ENCODE results near the gene EXOSC10.

Gene EXOSC10

DNA sequence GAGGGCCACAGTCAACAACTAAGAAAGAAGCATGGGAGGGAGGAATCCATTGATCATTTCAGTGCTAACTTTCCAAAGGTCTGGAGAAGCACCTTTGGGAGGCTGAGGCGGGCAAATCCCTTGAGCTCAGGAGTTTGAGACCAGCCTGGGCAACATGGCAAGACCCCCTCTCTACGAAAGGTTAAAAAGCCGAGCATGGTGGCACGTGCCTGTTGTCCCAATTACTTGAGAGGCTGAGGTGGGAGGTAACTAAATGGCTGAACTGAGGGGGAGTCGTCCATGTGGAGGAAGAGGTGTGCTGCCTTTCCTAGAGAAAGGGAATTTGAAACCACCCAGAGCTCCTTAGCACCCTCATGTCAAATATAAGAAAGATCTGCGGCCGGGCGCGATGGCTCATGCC, 68.8 kb downstream of the EXOSC10 start:
- no CpG with 5 or more reads among the region's 9 CpGs for WGBS (ENCODE audit: extremely low coverage, insufficient coverage, low lambda C conversion rate)
- Histone ChIP-seq H3K4ac (ENCODE audit: low read depth, low read length) (no peak overlapping the region), H3K4me2 (ENCODE audit: low read length) (no peak overlapping the region), H3K79me2 (ENCODE audit: control insufficient read depth, insufficient read depth, low read length) (no peaks in the 10 kb centered on the region), H3K36me3 (ENCODE audit: control insufficient read depth, insufficient read depth, low read length) (peaks cover 13% of the 10 kb centered on the region), H4K5ac (ENCODE audit: low read length) (no peak overlapping the region), H3K56ac (ENCODE audit: low read length) (no peak overlapping the region), H3K23ac (ENCODE audit: low read length) (no peak overlapping the region), H3K4me1 (ENCODE audit: control insufficient read depth, low read depth, low read length) (no peaks in the 10 kb centered on the region), H4K8ac (ENCODE audit: low read depth, low read length) (no peak overlapping the region), H2BK15ac (replicated peaks; ENCODE audit: low read depth) (no peak overlapping the region), H2BK5ac (ENCODE audit: low read length) (no peak overlapping the region), H2BK120ac (ENCODE audit: low read depth, low read length) (no peak overlapping the region), H3K27me3 (ENCODE audit: insufficient read depth, low read length, poor library complexity) (no peaks in the 10 kb centered on the region), H3K18ac (ENCODE audit: low read length) (no peak overlapping the region), H3K79me1 (ENCODE audit: low read length) (peaks cover 5% of the 10 kb centered on the region), H3K27ac (ENCODE audit: low read depth, low read length) (no peak overlapping the region), H3K4me3 (ENCODE audit: low read length) (no peak overlapping the region), H2AK5ac (ENCODE audit: low read length) (no peak overlapping the region), H3K9ac (ENCODE audit: low read length) (no peak overlapping the region)
- no peak for DNase-seq

DNA sequence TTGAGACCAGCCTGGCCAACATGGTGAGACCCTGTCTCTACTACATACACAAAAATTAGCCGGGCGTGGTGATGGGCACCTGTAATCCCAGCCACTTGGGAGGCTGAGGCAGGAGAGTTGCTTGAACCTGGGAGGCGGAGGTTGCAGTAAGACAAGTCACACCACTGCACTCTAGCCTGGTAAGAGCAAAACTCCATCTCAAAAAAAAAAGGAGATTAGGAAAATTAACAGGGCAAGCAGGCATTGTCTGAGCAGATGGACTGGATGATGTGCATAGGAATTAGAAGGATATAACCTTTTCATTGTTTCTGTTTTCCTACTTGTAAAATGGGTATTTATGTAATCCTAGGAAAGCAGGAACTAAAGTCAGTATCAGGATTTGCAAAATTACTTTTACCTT, 71.7 kb downstream of the EXOSC10 start:
- Histone ChIP-seq H3K9ac (ENCODE audit: low read length) (no peak overlapping the region), H3K4me2 (ENCODE audit: low read length) (no peak overlapping the region), H2BK5ac (ENCODE audit: low read length) (no peak overlapping the region), H3K79me1 (ENCODE audit: low read length) (peaks cover 5% of the 10 kb centered on the region), H3K4ac (ENCODE audit: low read depth, low read length) (no peak overlapping the region), H3K4me1 (ENCODE audit: control insufficient read depth, low read depth, low read length) (no peaks in the 10 kb centered on the region), H3K79me2 (ENCODE audit: control insufficient read depth, insufficient read depth, low read length) (no peaks in the 10 kb centered on the region), H3K56ac (ENCODE audit: low read length) (no peak overlapping the region), H2BK15ac (replicated peaks; ENCODE audit: low read depth) (no peak overlapping the region), H3K18ac (ENCODE audit: low read length) (no peak overlapping the region), H3K23ac (ENCODE audit: low read length) (no peak overlapping the region), H3K27ac (ENCODE audit: low read depth, low read length) (no peak overlapping the region), H2BK120ac (ENCODE audit: low read depth, low read length) (no peak overlapping the region), H3K4me3 (ENCODE audit: low read length) (no peak overlapping the region), H4K5ac (ENCODE audit: low read length) (no peak overlapping the region), H2AK5ac (ENCODE audit: low read length) (no peak overlapping the region), H3K27me3 (ENCODE audit: insufficient read depth, low read length, poor library complexity) (no peaks in the 10 kb centered on the region), H3K36me3 (ENCODE audit: control insufficient read depth, insufficient read depth, low read length) (peaks cover 15% of the 10 kb centered on the region), H4K8ac (ENCODE audit: low read depth, low read length) (no peak overlapping the region)
- DNase-seq, result no peak
- no CpG with 5 or more reads among the region's 3 CpGs for WGBS (ENCODE audit: extremely low coverage, insufficient coverage, low lambda C conversion rate)

DNA sequence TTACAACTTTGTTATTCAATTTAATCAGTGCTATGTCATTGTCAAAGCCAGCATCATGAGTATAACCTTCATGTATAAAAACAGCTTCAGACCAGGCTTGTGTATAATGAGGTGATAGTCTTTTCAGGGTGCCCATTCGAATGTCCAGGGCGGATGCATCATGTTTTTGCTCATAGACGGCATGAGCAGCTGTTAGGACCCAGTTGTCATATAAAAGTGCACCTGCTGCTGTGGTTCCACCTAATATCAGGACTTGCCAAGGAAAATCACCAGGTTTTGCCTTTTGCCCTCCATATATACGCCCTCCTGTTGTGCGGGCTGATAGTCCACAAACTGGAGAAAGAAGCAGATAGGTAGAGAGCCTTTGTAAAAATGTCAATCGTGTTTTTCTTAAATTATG, 72.4 kb downstream of the EXOSC10 start:
- Histone ChIP-seq H3K27ac (ENCODE audit: low read depth, low read length) (no peak overlapping the region), H3K4me3 (ENCODE audit: low read length) (no peak overlapping the region), H3K79me1 (ENCODE audit: low read length) (peaks cover 5% of the 10 kb centered on the region), H3K4me2 (ENCODE audit: low read length) (no peak overlapping the region), H3K23ac (ENCODE audit: low read length) (no peak overlapping the region), H3K18ac (ENCODE audit: low read length) (no peak overlapping the region), H2BK120ac (ENCODE audit: low read depth, low read length) (no peak overlapping the region), H3K36me3 (ENCODE audit: control insufficient read depth, insufficient read depth, low read length) (peaks cover 15% of the 10 kb centered on the region), H3K27me3 (ENCODE audit: insufficient read depth, low read length, poor library complexity) (no peaks in the 10 kb centered on the region), H4K8ac (ENCODE audit: low read depth, low read length) (no peak overlapping the region), H3K4ac (ENCODE audit: low read depth, low read length) (no peak overlapping the region), H2BK15ac (replicated peaks; ENCODE audit: low read depth) (no peak overlapping the region), H3K79me2 (ENCODE audit: control insufficient read depth, insufficient read depth, low read length) (no peaks in the 10 kb centered on the region), H2AK5ac (ENCODE audit: low read length) (no peak overlapping the region), H3K56ac (ENCODE audit: low read length) (no peak overlapping the region), H4K5ac (ENCODE audit: low read length) (no peak overlapping the region), H3K4me1 (ENCODE audit: control insufficient read depth, low read depth, low read length) (no peaks in the 10 kb centered on the region), H3K9ac (ENCODE audit: low read length) (no peak overlapping the region), H2BK5ac (ENCODE audit: low read length) (no peak overlapping the region)
- no peak for DNase-seq
- whole genome bisulfite sequencing (ENCODE audit: extremely low coverage, insufficient coverage, low lambda C conversion rate), result no CpG with 5 or more reads among the region's 6 CpGs

DNA sequence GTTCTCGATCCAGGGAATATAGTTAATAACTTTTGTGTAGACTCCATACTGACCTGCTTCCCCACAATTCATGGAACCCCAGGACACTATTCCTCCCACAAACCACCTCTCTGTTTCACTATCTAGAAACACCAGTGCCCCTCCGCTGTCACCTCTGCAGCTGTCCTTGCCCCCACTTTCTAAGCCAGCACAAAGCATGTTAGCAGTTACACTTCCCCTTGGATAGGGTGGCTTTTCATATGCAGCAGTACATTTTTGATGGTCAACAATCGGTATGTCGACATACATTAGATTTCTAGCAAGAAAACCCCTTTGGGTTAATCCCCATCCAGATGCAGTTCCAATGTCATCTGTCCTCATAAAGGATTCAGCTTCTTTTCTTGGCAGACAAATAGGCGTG, 72.8 kb downstream of the EXOSC10 start:
- Histone ChIP-seq H3K79me2 (ENCODE audit: control insufficient read depth, insufficient read depth, low read length) (no peaks in the 10 kb centered on the region), H2BK5ac (ENCODE audit: low read length) (no peak overlapping the region), H3K27ac (ENCODE audit: low read depth, low read length) (no peak overlapping the region), H3K4me2 (ENCODE audit: low read length) (no peak overlapping the region), H4K5ac (ENCODE audit: low read length) (no peak overlapping the region), H3K18ac (ENCODE audit: low read length) (no peak overlapping the region), H3K4ac (ENCODE audit: low read depth, low read length) (no peak overlapping the region), H3K23ac (ENCODE audit: low read length) (no peak overlapping the region), H3K27me3 (ENCODE audit: insufficient read depth, low read length, poor library complexity) (no peaks in the 10 kb centered on the region), H3K4me3 (ENCODE audit: low read length) (no peak overlapping the region), H2BK120ac (ENCODE audit: low read depth, low read length) (no peak overlapping the region), H2AK5ac (ENCODE audit: low read length) (no peak overlapping the region), H3K4me1 (ENCODE audit: control insufficient read depth, low read depth, low read length) (no peaks in the 10 kb centered on the region), H3K9ac (ENCODE audit: low read length) (no peak overlapping the region), H3K36me3 (ENCODE audit: control insufficient read depth, insufficient read depth, low read length) (peaks cover 18% of the 10 kb centered on the region), H4K8ac (ENCODE audit: low read depth, low read length) (no peak overlapping the region), H3K56ac (ENCODE audit: low read length) (no peak overlapping the region), H2BK15ac (replicated peaks; ENCODE audit: low read depth) (no peak overlapping the region), H3K79me1 (ENCODE audit: low read length) (peaks cover 5% of the 10 kb centered on the region)
- DNase-seq, result no peak
- WGBS (ENCODE audit: extremely low coverage, insufficient coverage, low lambda C conversion rate), result no CpG with 5 or more reads among the region's 5 CpGs

DNA sequence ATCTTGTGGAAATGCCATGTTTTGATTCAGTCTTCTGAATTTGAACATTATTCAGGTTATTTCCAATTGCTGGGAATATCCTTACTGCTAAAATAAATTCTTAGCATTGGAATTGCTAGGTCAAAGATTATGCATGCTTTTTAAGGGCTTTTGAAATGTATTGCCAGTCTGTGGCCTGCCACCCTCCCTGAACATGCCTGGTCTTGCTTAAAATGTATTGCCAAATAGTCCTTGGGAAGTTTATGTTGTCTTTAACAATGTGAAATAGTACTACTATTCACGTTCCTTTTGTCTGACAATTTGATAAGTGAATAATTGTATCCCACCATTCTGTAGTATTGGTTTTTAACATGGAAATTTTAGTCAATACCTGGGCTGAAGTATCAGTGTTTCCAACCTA, 73.6 kb downstream of the EXOSC10 start:
- H3K27ac ChIP-seq (ENCODE audit: low read depth, low read length), result no peak overlapping the region
- H2AK5ac ChIP-seq (ENCODE audit: low read length), result no peak overlapping the region
- H4K5ac ChIP-seq (ENCODE audit: low read length), result no peak overlapping the region
- no peak overlapping the region for H2BK5ac ChIP-seq (ENCODE audit: low read length)
- H2BK15ac ChIP-seq (replicated peaks; ENCODE audit: low read depth), result no peak overlapping the region
- H3K4me1 ChIP-seq (ENCODE audit: control insufficient read depth, low read depth, low read length), result no peaks in the 10 kb centered on the region
- H3K79me2 ChIP-seq (ENCODE audit: control insufficient read depth, insufficient read depth, low read length), result no peaks in the 10 kb centered on the region
- H4K8ac ChIP-seq (ENCODE audit: low read depth, low read length), result no peak overlapping the region
- peaks cover 5% of the 10 kb centered on the region for H3K79me1 ChIP-seq (ENCODE audit: low read length)
- DNase-seq, result no peak
- H2BK120ac ChIP-seq (ENCODE audit: low read depth, low read length), result no peak overlapping the region
- H3K4me3 ChIP-seq (ENCODE audit: low read length), result no peak overlapping the region
- H3K4me2 ChIP-seq (ENCODE audit: low read length), result no peak overlapping the region
- H3K9ac ChIP-seq (ENCODE audit: low read length), result no peak overlapping the region
- no peaks in the 10 kb centered on the region for H3K27me3 ChIP-seq (ENCODE audit: insufficient read depth, low read length, poor library complexity)
- no peak overlapping the region for H3K4ac ChIP-seq (ENCODE audit: low read depth, low read length)
- H3K56ac ChIP-seq (ENCODE audit: low read length), result no peak overlapping the region
- H3K18ac ChIP-seq (ENCODE audit: low read length), result no peak overlapping the region
- peaks cover 20% of the 10 kb centered on the region for H3K36me3 ChIP-seq (ENCODE audit: control insufficient read depth, insufficient read depth, low read length)
- no peak overlapping the region for H3K23ac ChIP-seq (ENCODE audit: low read length)
- WGBS (ENCODE audit: extremely low coverage, insufficient coverage, low lambda C conversion rate), result no CpG with 5 or more reads among the region's 1 CpG

DNA sequence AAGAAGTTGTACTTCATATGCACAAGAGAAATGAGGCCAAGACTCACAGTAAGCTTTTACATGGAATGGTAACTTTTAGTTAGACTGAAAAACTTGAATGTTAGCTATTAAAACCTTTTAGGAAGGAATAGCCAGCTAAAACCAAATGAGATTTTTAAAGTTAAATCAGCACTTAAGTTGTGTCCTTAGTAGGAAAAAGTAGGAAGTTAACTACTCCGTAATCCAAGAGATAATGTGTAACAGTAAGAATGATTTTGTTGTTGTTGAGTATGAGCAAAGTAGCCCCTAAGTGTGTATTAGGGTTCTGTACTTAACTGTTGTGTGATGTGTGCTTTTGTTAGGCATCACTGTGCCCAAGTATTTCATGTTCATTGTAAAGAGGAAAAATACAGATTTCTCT, 74.1 kb downstream of the EXOSC10 start:
- Histone ChIP-seq H3K23ac (ENCODE audit: low read length) (no peak overlapping the region), H3K27ac (ENCODE audit: low read depth, low read length) (no peak overlapping the region), H2AK5ac (ENCODE audit: low read length) (no peak overlapping the region), H3K79me1 (ENCODE audit: low read length) (peaks cover 5% of the 10 kb centered on the region), H3K79me2 (ENCODE audit: control insufficient read depth, insufficient read depth, low read length) (no peaks in the 10 kb centered on the region), H3K4me1 (ENCODE audit: control insufficient read depth, low read depth, low read length) (no peaks in the 10 kb centered on the region), H3K18ac (ENCODE audit: low read length) (no peak overlapping the region), H2BK120ac (ENCODE audit: low read depth, low read length) (no peak overlapping the region), H4K5ac (ENCODE audit: low read length) (no peak overlapping the region), H3K4ac (ENCODE audit: low read depth, low read length) (no peak overlapping the region), H4K8ac (ENCODE audit: low read depth, low read length) (no peak overlapping the region), H3K4me2 (ENCODE audit: low read length) (no peak overlapping the region), H2BK15ac (replicated peaks; ENCODE audit: low read depth) (no peak overlapping the region), H2BK5ac (ENCODE audit: low read length) (no peak overlapping the region), H3K9ac (ENCODE audit: low read length) (no peak overlapping the region), H3K56ac (ENCODE audit: low read length) (no peak overlapping the region), H3K36me3 (ENCODE audit: control insufficient read depth, insufficient read depth, low read length) (peaks cover 20% of the 10 kb centered on the region), H3K4me3 (ENCODE audit: low read length) (no peak overlapping the region), H3K27me3 (ENCODE audit: insufficient read depth, low read length, poor library complexity) (no peaks in the 10 kb centered on the region)
- DNase-seq, result no peak
- WGBS (ENCODE audit: extremely low coverage, insufficient coverage, low lambda C conversion rate), result no CpG with 5 or more reads among the region's 1 CpG

Data from mesendoderm (in vitro differentiated cells).